HCT116 (cell line): ENCODE measurements around the gene S100A1.

Experiments
- EZH2phosphoT487 ChIP-seq: fragments of 200-600 bp; IDR thresholded peaks from 2 replicates; pipeline ENCODE4 v1.6.1; 2018; ENCODE audit warnings: antibody characterized with exemption, borderline replicate concordance
- FOSL1 ChIP-seq: IDR thresholded peaks from 2 replicates; pipeline ENCODE4 v1.6.1; 2012; ENCODE audit warnings: low read depth
- TF ChIP-seq, protein P1 (sequence below), 3 experiments: fragments of 200-600 bp in 1 of 3; sonication (generic) in 1 of 3; IDR thresholded peaks in 2 of 3; conservative IDR thresholded peaks in 1 of 3; 2 replicates each; pipeline ENCODE4 v1.5.1; 2012 to 2017; ENCODE audit warnings: low read depth in 2 of 3, low read length in 2 of 3, antibody characterized with exemption in 1 of 3, borderline replicate concordance in 1 of 3, control low read depth in 1 of 3, mild to moderate bottlenecking in 1 of 3, mixed read lengths in 1 of 3, mixed run types in 1 of 3, moderate library complexity in 1 of 3; ENCODE audit not compliant: insufficient read depth in 1 of 3

DNA sequence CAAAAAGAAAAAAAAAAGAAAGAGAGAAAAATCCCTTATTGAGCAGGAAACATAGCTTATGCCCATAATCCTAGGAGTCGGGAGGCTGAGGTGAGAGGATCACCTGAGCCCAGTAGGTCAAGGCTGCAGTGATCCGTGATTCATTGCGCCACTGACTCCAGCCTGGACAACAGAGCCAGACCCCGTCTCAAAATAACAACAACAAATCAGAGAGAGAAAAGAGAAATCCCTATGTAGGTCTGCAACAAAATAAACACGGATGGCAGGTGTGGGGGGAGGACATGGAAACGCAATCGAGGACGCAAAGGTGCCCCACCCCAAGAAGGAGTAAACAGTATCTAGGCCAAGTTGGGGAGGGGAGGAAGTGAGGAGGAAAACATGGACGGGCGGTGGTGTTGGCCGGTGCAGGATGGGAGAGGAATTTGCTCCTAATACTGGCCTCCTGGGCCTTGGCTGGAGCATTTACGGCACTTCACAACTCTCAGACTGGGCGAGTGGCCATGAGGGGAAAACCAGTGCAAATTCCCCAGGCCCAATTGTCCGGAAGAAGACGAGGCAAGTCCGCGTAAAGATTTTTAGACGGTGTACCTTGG lies 5.0 kb downstream of the S100A1 start:
- TF ChIP-seq, protein P1, sequence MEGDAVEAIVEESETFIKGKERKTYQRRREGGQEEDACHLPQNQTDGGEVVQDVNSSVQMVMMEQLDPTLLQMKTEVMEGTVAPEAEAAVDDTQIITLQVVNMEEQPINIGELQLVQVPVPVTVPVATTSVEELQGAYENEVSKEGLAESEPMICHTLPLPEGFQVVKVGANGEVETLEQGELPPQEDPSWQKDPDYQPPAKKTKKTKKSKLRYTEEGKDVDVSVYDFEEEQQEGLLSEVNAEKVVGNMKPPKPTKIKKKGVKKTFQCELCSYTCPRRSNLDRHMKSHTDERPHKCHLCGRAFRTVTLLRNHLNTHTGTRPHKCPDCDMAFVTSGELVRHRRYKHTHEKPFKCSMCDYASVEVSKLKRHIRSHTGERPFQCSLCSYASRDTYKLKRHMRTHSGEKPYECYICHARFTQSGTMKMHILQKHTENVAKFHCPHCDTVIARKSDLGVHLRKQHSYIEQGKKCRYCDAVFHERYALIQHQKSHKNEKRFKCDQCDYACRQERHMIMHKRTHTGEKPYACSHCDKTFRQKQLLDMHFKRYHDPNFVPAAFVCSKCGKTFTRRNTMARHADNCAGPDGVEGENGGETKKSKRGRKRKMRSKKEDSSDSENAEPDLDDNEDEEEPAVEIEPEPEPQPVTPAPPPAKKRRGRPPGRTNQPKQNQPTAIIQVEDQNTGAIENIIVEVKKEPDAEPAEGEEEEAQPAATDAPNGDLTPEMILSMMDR (IDR thresholded peaks at IDR 0.05 in 2 of 3, conservative IDR thresholded peaks at IDR 0.05 in 1 of 3; ENCODE audit: borderline replicate concordance in 1 of 3, insufficient read depth in 1 of 3, low read depth in 2 of 3, low read length in 2 of 3) = no peak
- TF ChIP-seq FOSL1 (no peak), EZH2phosphoT487 (no peak)
